Body of pancreas (tissue), 4 donors: ENCODE measurements around the gene DYNLL1.

ENCODE experiments used
- CTCF ChIP-seq, 7 experiments: fragments of 450-650 bp in 4 of 7; fragments of 200-600 bp in 3 of 7; sonication (generic) in 3 of 7; IDR thresholded peaks; one replicate each; pipeline ENCODE4 v1.5.1; 2016 to 2019; ENCODE audit warnings: antibody characterized with exemption in 7 of 7
- POLR2A ChIP-seq, 3 donors: fragments of 450-650 bp; IDR thresholded peaks; one replicate each; pipeline ENCODE4 v1.6.1; 2016; ENCODE audit warnings: antibody characterized with exemption in 3 of 3, mild to moderate bottlenecking in 2 of 3

GRCh38 chr12:120488057-120488640, 7.8 kb upstream of the DYNLL1 start:
- no peak for TF ChIP-seq CTCF (IDR thresholded peaks at IDR 0.05)
- no peak for TF ChIP-seq POLR2A (IDR thresholded peaks at IDR 0.05)
